H9 (cell line): ENCODE data around the gene DLST. TPM values are rescaled to one million over a fixed set of nuclear protein-coding genes. Genes with fewer than 3 reads are reported as not detected.

ENCODE experiments used
- DNase-seq: peaks from one replicate; pipeline ENCODE4 v3.0.0-alpha.2; 2017
- H2AFZ ChIP-seq: one replicate; pipeline ENCODE4 v1.6.1; 2013; ENCODE audit warnings: mild to moderate bottlenecking, low read length, control low read depth, moderate library complexity
- H2AK5ac ChIP-seq: 2 replicates; pipeline ENCODE4 v1.6.1; 2013; ENCODE audit warnings: low read length, control low read depth, mixed read lengths; ENCODE audit not compliant: insufficient read length
- H2BK120ac ChIP-seq: one replicate; pipeline ENCODE4 v1.6.1; 2013; ENCODE audit warnings: low read depth, mild to moderate bottlenecking, low read length, control low read depth, inconsistent platforms; ENCODE audit not compliant: poor library complexity, severe bottlenecking
- H2BK12ac ChIP-seq: 2 replicates; pipeline ENCODE4 v1.6.1; 2013; ENCODE audit warnings: low read length, control low read depth, mixed read lengths, low read depth; ENCODE audit not compliant: insufficient read length
- H2BK15ac ChIP-seq: 2 replicates; pipeline ENCODE4 v1.6.1; 2013; ENCODE audit warnings: low read depth, low read length, control low read depth
- H2BK20ac ChIP-seq: one replicate; pipeline ENCODE4 v1.6.1; 2013; ENCODE audit warnings: low read depth, mild to moderate bottlenecking, low read length, control low read depth, inconsistent platforms; ENCODE audit not compliant: poor library complexity, severe bottlenecking
- H2BK5ac ChIP-seq: 2 replicates; pipeline ENCODE4 v1.6.1; 2013; ENCODE audit warnings: low read length, control low read depth, mixed read lengths; ENCODE audit not compliant: insufficient read length
- H3K14ac ChIP-seq: 2 replicates; pipeline ENCODE4 v1.6.1; 2013; ENCODE audit warnings: low read length, control low read depth; ENCODE audit not compliant: insufficient read depth
- H3K18ac ChIP-seq: 2 replicates; pipeline ENCODE4 v1.6.1; 2013; ENCODE audit warnings: low read depth, mild to moderate bottlenecking, mixed read lengths, low read length, control low read depth; ENCODE audit not compliant: insufficient read length
- H3K23ac ChIP-seq: 2 replicates; pipeline ENCODE4 v1.6.1; 2013; ENCODE audit warnings: low read length, control low read depth, mixed read lengths, low read depth; ENCODE audit not compliant: insufficient read length
- H3K23me2 ChIP-seq: 2 replicates; pipeline ENCODE4 v1.6.1; 2013; ENCODE audit warnings: low read depth, mild to moderate bottlenecking, mixed read lengths, low read length, control low read depth; ENCODE audit not compliant: insufficient read length, poor library complexity, severe bottlenecking
- H3K27ac ChIP-seq: 2 replicates; pipeline ENCODE4 v1.5.1; 2013; ENCODE audit warnings: low read length, control low read depth, mixed read lengths, low read depth; ENCODE audit not compliant: insufficient read length
- H3K27me3 ChIP-seq: 2 replicates; pipeline ENCODE4 v1.6.1; 2013; ENCODE audit warnings: low read length, control low read depth, inconsistent platforms; ENCODE audit not compliant: insufficient read depth
- H3K4ac ChIP-seq: 2 replicates; pipeline ENCODE4 v1.6.1; 2013; ENCODE audit warnings: low read depth, mild to moderate bottlenecking, control low read depth, inconsistent platforms, low read length, moderate library complexity
- H3K4me1 ChIP-seq: 2 replicates; pipeline ENCODE4 v1.6.1; 2013; ENCODE audit warnings: low read length, control low read depth, inconsistent platforms; ENCODE audit not compliant: insufficient read depth
- H3K4me2 ChIP-seq: 2 replicates; pipeline ENCODE4 v1.6.1; 2013; ENCODE audit warnings: low read length, control low read depth, mixed read lengths; ENCODE audit not compliant: insufficient read length, insufficient read depth
- H3K56ac ChIP-seq: 2 replicates; pipeline ENCODE4 v1.6.1; 2013; ENCODE audit warnings: low read depth, mild to moderate bottlenecking, mixed read lengths, low read length, control low read depth; ENCODE audit not compliant: insufficient read length
- H3K79me1 ChIP-seq: 2 replicates; pipeline ENCODE4 v1.6.1; 2013; ENCODE audit warnings: low read depth, mild to moderate bottlenecking, moderate library complexity, low read length, control low read depth, inconsistent platforms; ENCODE audit not compliant: insufficient read depth, poor library complexity, severe bottlenecking
- H3K79me2 ChIP-seq: 2 replicates; pipeline ENCODE4 v1.6.1; 2013; ENCODE audit warnings: low read length, control low read depth, inconsistent platforms; ENCODE audit not compliant: insufficient read depth
- H3K9ac ChIP-seq: 2 replicates; pipeline ENCODE4 v1.6.1; 2013; ENCODE audit warnings: low read length, control low read depth, mixed read lengths; ENCODE audit not compliant: insufficient read length; ENCODE audit errors: extremely low read depth
- H3K9me3 ChIP-seq: one replicate; pipeline ENCODE4 v1.6.1; 2013; ENCODE audit warnings: low read depth, low read length, inconsistent platforms; ENCODE audit not compliant: control insufficient read depth
- H3T11ph ChIP-seq: one replicate; pipeline ENCODE4 v1.6.1; 2013; ENCODE audit warnings: mild to moderate bottlenecking, low read length, control low read depth, inconsistent platforms
- H4K20me1 ChIP-seq: one replicate; pipeline ENCODE4 v1.6.1; 2013; ENCODE audit not compliant: control insufficient read depth, insufficient read length, insufficient read depth
- H4K5ac ChIP-seq: 2 replicates; pipeline ENCODE4 v1.6.1; 2013; ENCODE audit warnings: low read depth, mild to moderate bottlenecking, mixed read lengths, low read length, control low read depth; ENCODE audit not compliant: insufficient read length
- H4K8ac ChIP-seq: replicated peaks from 2 replicates; pipeline ENCODE4 v1.6.1; 2013; ENCODE audit warnings: low read length, control low read depth, mixed read lengths, low read depth; ENCODE audit not compliant: insufficient read length
- H4K91ac ChIP-seq: 2 replicates; pipeline ENCODE4 v1.6.1; 2013; ENCODE audit warnings: low read depth, mild to moderate bottlenecking, moderate library complexity, mixed read lengths, low read length, control low read depth; ENCODE audit not compliant: insufficient read length
- H3K27ac Mint-ChIP-seq, 3 experiments: 2 replicates in 2 of 3; 3 replicates in 1 of 3; pipeline ENCODE4 v1.8.0; 2020 to 2021; ENCODE audit warnings: mixed read lengths in 3 of 3, mild to moderate bottlenecking in 1 of 3, moderate library complexity in 1 of 3
- H3K27me3 Mint-ChIP-seq: 2 replicates; pipeline ENCODE4 v1.8.0; 2021; ENCODE audit warnings: low read depth, mild to moderate bottlenecking, moderate library complexity, mixed read lengths
- H3K36me3 Mint-ChIP-seq, 3 experiments: 2 replicates in 2 of 3; 3 replicates in 1 of 3; pipeline ENCODE4 v1.8.0; 2020 to 2021; ENCODE audit warnings: low read depth in 3 of 3, mixed read lengths in 3 of 3; ENCODE audit not compliant: insufficient read depth in 1 of 3
- H3K4me1 Mint-ChIP-seq, 2 experiments: 2 replicates each; pipeline ENCODE4 v1.8.0; 2020; ENCODE audit warnings: mixed read lengths in 2 of 2
- H3K4me3 Mint-ChIP-seq, 2 experiments: 2 replicates in 1 of 2; 3 replicates in 1 of 2; pipeline ENCODE4 v1.8.0; 2020 to 2021; ENCODE audit warnings: mild to moderate bottlenecking in 2 of 2, mixed read lengths in 2 of 2, moderate library complexity in 1 of 2
- H3K9me3 Mint-ChIP-seq, 2 experiments: 2 replicates in 1 of 2; 3 replicates in 1 of 2; pipeline ENCODE4 v1.8.0; 2020; ENCODE audit warnings: mild to moderate bottlenecking in 2 of 2, mixed read lengths in 2 of 2, moderate library complexity in 1 of 2
- CTCF ChIP-seq: fragments of 200-600 bp; sonication (generic); conservative IDR thresholded peaks from 3 replicates; pipeline ENCODE4 v1.8.0; 2021; ENCODE audit warnings: antibody characterized with exemption, mild to moderate bottlenecking
- whole genome bisulfite sequencing: extraction: QIAGEN DNeasy Blood & Tissue Kit; methylation state at CpG from one replicate; pipeline ENCODE4 v1.1.7; 2013; ENCODE audit warnings: missing lambda C conversion rate, low lambda C conversion rate, mixed read lengths; ENCODE audit not compliant: insufficient read length; ENCODE audit errors: extremely low coverage; 5-methylcytosine and 5-hydroxymethylcytosine counted together
- total RNA-seq: library from RNA; stranded (reverse); gene quantifications from 2 replicates; pipeline ENCODE4 v1.2.1, GENCODE V29; 2021

The DLST gene
- total RNA-seq, 1 experiment from 2014 or later = 116 TPM

- no peak overlapping the region for H3K23ac ChIP-seq
- no peak overlapping the region for H2BK5ac ChIP-seq
- H2AK5ac ChIP-seq = no peak overlapping the region
- peaks cover 0 to 5% of the 10 kb centered on the region in 2 experiments; a peak in 1 of 4 replicates for H3K4me1 Mint-ChIP-seq
- H2BK20ac ChIP-seq = no peak overlapping the region
- H4K20me1 ChIP-seq = no peaks in the 10 kb centered on the region
- H2BK120ac ChIP-seq = no peak overlapping the region
- no peak overlapping the region for H3K4me3 Mint-ChIP-seq
- no peaks in the 10 kb centered on the region for H3K79me2 ChIP-seq
- no peaks in the 10 kb centered on the region for H3K9me3 Mint-ChIP-seq
- H3K9ac ChIP-seq = no peak overlapping the region
- H3K27me3 ChIP-seq = no peaks in the 10 kb centered on the region
- no peaks in the 10 kb centered on the region for H3K9me3 ChIP-seq
- H3K23me2 ChIP-seq = no peaks in the 10 kb centered on the region
- no peak overlapping the region for H4K5ac ChIP-seq
- no peak overlapping the region for H3K18ac ChIP-seq
- no peak overlapping the region for H3K56ac ChIP-seq
- H3K27ac ChIP-seq = no peak overlapping the region
- H4K8ac ChIP-seq = no peak overlapping the region
- H2BK15ac ChIP-seq = no peak overlapping the region
- H3T11ph ChIP-seq = no peak overlapping the region
- H3K27me3 Mint-ChIP-seq = peaks cover 3% of the 10 kb centered on the region; the same call in 1 of the 2 replicates
- no peak for TF ChIP-seq CTCF
- H3K14ac ChIP-seq = no peak overlapping the region
- no peaks in the 10 kb centered on the region for H3K79me1 ChIP-seq
- no CpG with 5 or more reads among the region's 9 CpGs for WGBS
- no peak overlapping the region for H2AFZ ChIP-seq
- no peak overlapping the region for H3K4ac ChIP-seq
- H2BK12ac ChIP-seq = no peak overlapping the region
- H3K36me3 Mint-ChIP-seq = no peaks in the 10 kb centered on the region
- no peak overlapping the region for H4K91ac ChIP-seq
- no peaks in the 10 kb centered on the region for H3K4me1 ChIP-seq
- no peak overlapping the region for H3K4me2 ChIP-seq
- no peak overlapping the region for H3K27ac Mint-ChIP-seq
- no peak for DNase-seq
Measured at GRCh38 chr14:74864198-74864597, 17.5 kb upstream of the DLST start.
